H9 (cell line): ENCODE measurements around the gene NTSR2. TPM values are rescaled to one million over a fixed set of nuclear protein-coding genes. Genes with fewer than 3 reads are reported as not detected.

Experiments used
- DNase-seq: peaks from one replicate; pipeline ENCODE4 v3.0.0-alpha.2; 2017
- H2AFZ ChIP-seq: one replicate; pipeline ENCODE4 v1.6.1; 2013; ENCODE audit warnings: mild to moderate bottlenecking, low read length, control low read depth, moderate library complexity
- H2AK5ac ChIP-seq: 2 replicates; pipeline ENCODE4 v1.6.1; 2013; ENCODE audit warnings: low read length, control low read depth, mixed read lengths; ENCODE audit not compliant: insufficient read length
- H2BK120ac ChIP-seq: one replicate; pipeline ENCODE4 v1.6.1; 2013; ENCODE audit warnings: low read depth, mild to moderate bottlenecking, low read length, control low read depth, inconsistent platforms; ENCODE audit not compliant: poor library complexity, severe bottlenecking
- H2BK12ac ChIP-seq: 2 replicates; pipeline ENCODE4 v1.6.1; 2013; ENCODE audit warnings: low read length, control low read depth, mixed read lengths, low read depth; ENCODE audit not compliant: insufficient read length
- H2BK15ac ChIP-seq: 2 replicates; pipeline ENCODE4 v1.6.1; 2013; ENCODE audit warnings: low read depth, low read length, control low read depth
- H2BK20ac ChIP-seq: one replicate; pipeline ENCODE4 v1.6.1; 2013; ENCODE audit warnings: low read depth, mild to moderate bottlenecking, low read length, control low read depth, inconsistent platforms; ENCODE audit not compliant: poor library complexity, severe bottlenecking
- H2BK5ac ChIP-seq: 2 replicates; pipeline ENCODE4 v1.6.1; 2013; ENCODE audit warnings: low read length, control low read depth, mixed read lengths; ENCODE audit not compliant: insufficient read length
- H3K14ac ChIP-seq: 2 replicates; pipeline ENCODE4 v1.6.1; 2013; ENCODE audit warnings: low read length, control low read depth; ENCODE audit not compliant: insufficient read depth
- H3K18ac ChIP-seq: 2 replicates; pipeline ENCODE4 v1.6.1; 2013; ENCODE audit warnings: low read depth, mild to moderate bottlenecking, mixed read lengths, low read length, control low read depth; ENCODE audit not compliant: insufficient read length
- H3K23ac ChIP-seq: 2 replicates; pipeline ENCODE4 v1.6.1; 2013; ENCODE audit warnings: low read length, control low read depth, mixed read lengths, low read depth; ENCODE audit not compliant: insufficient read length
- H3K23me2 ChIP-seq: 2 replicates; pipeline ENCODE4 v1.6.1; 2013; ENCODE audit warnings: low read depth, mild to moderate bottlenecking, mixed read lengths, low read length, control low read depth; ENCODE audit not compliant: insufficient read length, poor library complexity, severe bottlenecking
- H3K27ac ChIP-seq: 2 replicates; pipeline ENCODE4 v1.5.1; 2013; ENCODE audit warnings: low read length, control low read depth, mixed read lengths, low read depth; ENCODE audit not compliant: insufficient read length
- H3K27me3 ChIP-seq: 2 replicates; pipeline ENCODE4 v1.6.1; 2013; ENCODE audit warnings: low read length, control low read depth, inconsistent platforms; ENCODE audit not compliant: insufficient read depth
- H3K4ac ChIP-seq: 2 replicates; pipeline ENCODE4 v1.6.1; 2013; ENCODE audit warnings: low read depth, mild to moderate bottlenecking, control low read depth, inconsistent platforms, low read length, moderate library complexity
- H3K4me1 ChIP-seq: 2 replicates; pipeline ENCODE4 v1.6.1; 2013; ENCODE audit warnings: low read length, control low read depth, inconsistent platforms; ENCODE audit not compliant: insufficient read depth
- H3K4me2 ChIP-seq: 2 replicates; pipeline ENCODE4 v1.6.1; 2013; ENCODE audit warnings: low read length, control low read depth, mixed read lengths; ENCODE audit not compliant: insufficient read length, insufficient read depth
- H3K56ac ChIP-seq: 2 replicates; pipeline ENCODE4 v1.6.1; 2013; ENCODE audit warnings: low read depth, mild to moderate bottlenecking, mixed read lengths, low read length, control low read depth; ENCODE audit not compliant: insufficient read length
- H3K79me1 ChIP-seq: 2 replicates; pipeline ENCODE4 v1.6.1; 2013; ENCODE audit warnings: low read depth, mild to moderate bottlenecking, moderate library complexity, low read length, control low read depth, inconsistent platforms; ENCODE audit not compliant: insufficient read depth, poor library complexity, severe bottlenecking
- H3K79me2 ChIP-seq: 2 replicates; pipeline ENCODE4 v1.6.1; 2013; ENCODE audit warnings: low read length, control low read depth, inconsistent platforms; ENCODE audit not compliant: insufficient read depth
- H3K9ac ChIP-seq: 2 replicates; pipeline ENCODE4 v1.6.1; 2013; ENCODE audit warnings: low read length, control low read depth, mixed read lengths; ENCODE audit not compliant: insufficient read length; ENCODE audit errors: extremely low read depth
- H3K9me3 ChIP-seq: one replicate; pipeline ENCODE4 v1.6.1; 2013; ENCODE audit warnings: low read depth, low read length, inconsistent platforms; ENCODE audit not compliant: control insufficient read depth
- H3T11ph ChIP-seq: one replicate; pipeline ENCODE4 v1.6.1; 2013; ENCODE audit warnings: mild to moderate bottlenecking, low read length, control low read depth, inconsistent platforms
- H4K20me1 ChIP-seq: one replicate; pipeline ENCODE4 v1.6.1; 2013; ENCODE audit not compliant: control insufficient read depth, insufficient read length, insufficient read depth
- H4K5ac ChIP-seq: 2 replicates; pipeline ENCODE4 v1.6.1; 2013; ENCODE audit warnings: low read depth, mild to moderate bottlenecking, mixed read lengths, low read length, control low read depth; ENCODE audit not compliant: insufficient read length
- H4K8ac ChIP-seq: replicated peaks from 2 replicates; pipeline ENCODE4 v1.6.1; 2013; ENCODE audit warnings: low read length, control low read depth, mixed read lengths, low read depth; ENCODE audit not compliant: insufficient read length
- H4K91ac ChIP-seq: 2 replicates; pipeline ENCODE4 v1.6.1; 2013; ENCODE audit warnings: low read depth, mild to moderate bottlenecking, moderate library complexity, mixed read lengths, low read length, control low read depth; ENCODE audit not compliant: insufficient read length
- H3K27ac Mint-ChIP-seq, 3 experiments: 2 replicates in 2 of 3; 3 replicates in 1 of 3; pipeline ENCODE4 v1.8.0; 2020 to 2021; ENCODE audit warnings: mixed read lengths in 3 of 3, mild to moderate bottlenecking in 1 of 3, moderate library complexity in 1 of 3
- H3K27me3 Mint-ChIP-seq: 2 replicates; pipeline ENCODE4 v1.8.0; 2021; ENCODE audit warnings: low read depth, mild to moderate bottlenecking, moderate library complexity, mixed read lengths
- H3K36me3 Mint-ChIP-seq, 3 experiments: 2 replicates in 2 of 3; 3 replicates in 1 of 3; pipeline ENCODE4 v1.8.0; 2020 to 2021; ENCODE audit warnings: low read depth in 3 of 3, mixed read lengths in 3 of 3; ENCODE audit not compliant: insufficient read depth in 1 of 3
- H3K4me1 Mint-ChIP-seq, 2 experiments: 2 replicates each; pipeline ENCODE4 v1.8.0; 2020; ENCODE audit warnings: mixed read lengths in 2 of 2
- H3K4me3 Mint-ChIP-seq, 2 experiments: 2 replicates in 1 of 2; 3 replicates in 1 of 2; pipeline ENCODE4 v1.8.0; 2020 to 2021; ENCODE audit warnings: mild to moderate bottlenecking in 2 of 2, mixed read lengths in 2 of 2, moderate library complexity in 1 of 2
- H3K9me3 Mint-ChIP-seq, 2 experiments: 2 replicates in 1 of 2; 3 replicates in 1 of 2; pipeline ENCODE4 v1.8.0; 2020; ENCODE audit warnings: mild to moderate bottlenecking in 2 of 2, mixed read lengths in 2 of 2, moderate library complexity in 1 of 2
- CTCF ChIP-seq: fragments of 200-600 bp; sonication (generic); conservative IDR thresholded peaks from 3 replicates; pipeline ENCODE4 v1.8.0; 2021; ENCODE audit warnings: antibody characterized with exemption, mild to moderate bottlenecking
- WGBS: extraction: QIAGEN DNeasy Blood & Tissue Kit; methylation state at CpG from one replicate; pipeline ENCODE4 v1.1.7; 2013; ENCODE audit warnings: missing lambda C conversion rate, low lambda C conversion rate, mixed read lengths; ENCODE audit not compliant: insufficient read length; ENCODE audit errors: extremely low coverage; 5-methylcytosine and 5-hydroxymethylcytosine counted together
- total RNA-seq: library from RNA; stranded (reverse); gene quantifications from 2 replicates; pipeline ENCODE4 v1.2.1, GENCODE V29; 2021

The NTSR2 gene
- total RNA-seq, 1 experiment from 2014 or later = not detected

GRCh38 chr2:11657646-11658045 lies 12.3 kb downstream of the NTSR2 start:
- no peak overlapping the region for H4K5ac ChIP-seq
- H3K4me2 ChIP-seq = no peak overlapping the region
- no peaks in the 10 kb centered on the region for H3K23me2 ChIP-seq
- H2AK5ac ChIP-seq = no peak overlapping the region
- H3K27ac ChIP-seq = no peak overlapping the region
- H2BK15ac ChIP-seq = no peak overlapping the region
- H3K9me3 Mint-ChIP-seq = peaks cover 5% of the 10 kb centered on the region in 2 experiments
- no peak overlapping the region for H4K91ac ChIP-seq
- H3K4ac ChIP-seq = no peak overlapping the region
- no peak overlapping the region for H3K27ac Mint-ChIP-seq
- H3K9me3 ChIP-seq = no peaks in the 10 kb centered on the region
- peaks cover 24% of the 10 kb centered on the region for H3K27me3 Mint-ChIP-seq
- no CpG with 5 or more reads among the region's 11 CpGs for WGBS
- H2BK120ac ChIP-seq = no peak overlapping the region
- DNase-seq = no peak
- no peak overlapping the region for H4K8ac ChIP-seq
- no peak overlapping the region for H3K9ac ChIP-seq
- no peaks in the 10 kb centered on the region for H3K79me1 ChIP-seq
- peaks cover 0 to 5% (median 3%) of the 10 kb centered on the region in 3 experiments; a peak in 4 of 7 replicates for H3K36me3 Mint-ChIP-seq
- H3K14ac ChIP-seq = no peak overlapping the region
- H3K27me3 ChIP-seq = no peaks in the 10 kb centered on the region
- H2AFZ ChIP-seq = no peak overlapping the region
- H3K56ac ChIP-seq = no peak overlapping the region
- no peak overlapping the region for H2BK12ac ChIP-seq
- H4K20me1 ChIP-seq = no peaks in the 10 kb centered on the region
- no peaks in the 10 kb centered on the region for H3K4me1 Mint-ChIP-seq
- H3K23ac ChIP-seq = no peak overlapping the region
- H3K18ac ChIP-seq = no peak overlapping the region
- no peak overlapping the region for H2BK20ac ChIP-seq
- no peak overlapping the region for H3K4me3 Mint-ChIP-seq
- no peak overlapping the region for H3T11ph ChIP-seq
- H3K4me1 ChIP-seq = no peaks in the 10 kb centered on the region
- H2BK5ac ChIP-seq = no peak overlapping the region
- H3K79me2 ChIP-seq = no peaks in the 10 kb centered on the region
- no peak for TF ChIP-seq CTCF
